Type B pancreatic cell (in vitro differentiated cells): Measurements from ENCODE around the gene NSUN7. TPM values are rescaled to one million over a fixed set of nuclear protein-coding genes. Genes with fewer than 3 reads are reported as not detected.
A peak's percentile ranks its signal among the peaks of the same experiment; 100 is the strongest.

Source experiments
- DNase-seq: peaks from one replicate; pipeline ENCODE4 v3.0.0; 2021; ENCODE audit warnings: mixed read lengths; ENCODE audit not compliant: unreplicated experiment; ENCODE audit errors: extremely low spot score
- H3K27ac Mint-ChIP-seq: 2 replicates; pipeline ENCODE4 v1.8.0; 2021; ENCODE audit warnings: mild to moderate bottlenecking, mixed read lengths
- H3K27me3 Mint-ChIP-seq: 2 replicates; pipeline ENCODE4 v1.8.0; 2021; ENCODE audit warnings: mixed read lengths
- H3K36me3 Mint-ChIP-seq: 2 replicates; pipeline ENCODE4 v1.8.0; 2021; ENCODE audit warnings: mixed read lengths
- H3K4me1 Mint-ChIP-seq: one replicate; pipeline ENCODE4 v1.8.0; 2021; ENCODE audit warnings: mixed read lengths; ENCODE audit not compliant: unreplicated experiment
- H3K4me3 Mint-ChIP-seq: 2 replicates; pipeline ENCODE4 v1.8.0; 2021; ENCODE audit warnings: mild to moderate bottlenecking, mixed read lengths
- H3K9me3 Mint-ChIP-seq: 2 replicates; pipeline ENCODE4 v1.8.0; 2021; ENCODE audit warnings: mixed read lengths
- CTCF ChIP-seq: fragments of 200-600 bp; sonication (generic); conservative IDR thresholded peaks from 2 replicates; pipeline ENCODE4 v1.5.0; 2021; ENCODE audit warnings: antibody characterized with exemption, mild to moderate bottlenecking
- total RNA-seq: library from RNA; stranded (reverse); gene quantifications from 2 replicates; pipeline ENCODE4 v1.2.1, GENCODE V29; 2021; ENCODE audit warnings: low replicate concordance

NSUN7 gene
- total RNA-seq, 1 donor from 2014 or later = 8.3 TPM

GRCh38 chr4:40730091-40730679, 19.6 kb upstream of the NSUN7 start:
- no peaks in the 10 kb centered on the region for H3K36me3 Mint-ChIP-seq

GRCh38 chr4:40731361-40731760, 18.4 kb upstream of the NSUN7 start:
- no peak overlapping the region for H3K4me3 Mint-ChIP-seq
- no peaks in the 10 kb centered on the region for H3K27me3 Mint-ChIP-seq
- H3K9me3 Mint-ChIP-seq = peaks cover 4% of the 10 kb centered on the region
- no peak overlapping the region for H3K27ac Mint-ChIP-seq
- no peaks in the 10 kb centered on the region for H3K36me3 Mint-ChIP-seq
- H3K4me1 Mint-ChIP-seq = peaks cover 10% of the 10 kb centered on the region
- no peak for TF ChIP-seq CTCF
- DNase-seq = no peak

More at GRCh38 chr4:40730091-40730679, 19.6 kb upstream of the NSUN7 start:
- Mint-ChIP-seq H3K4me3 (no peak overlapping the region), H3K27me3 (no peaks in the 10 kb centered on the region), H3K27ac (no peak overlapping the region), H3K9me3 (peaks cover 4% of the 10 kb centered on the region), H3K4me1 (peaks cover 10% of the 10 kb centered on the region)
- no peak for DNase-seq
- TF ChIP-seq CTCF = no peak

- DNase-seq = no peak
Measured at GRCh38 chr4:40731792-40732245, 17.9 kb upstream of the NSUN7 start.

GRCh38 chr4:40733752-40734151, 16.0 kb upstream of the NSUN7 start:
- no peaks in the 10 kb centered on the region for H3K36me3 Mint-ChIP-seq
- H3K9me3 Mint-ChIP-seq = peaks cover 4% of the 10 kb centered on the region
- no peaks in the 10 kb centered on the region for H3K27me3 Mint-ChIP-seq
- H3K4me3 Mint-ChIP-seq = no peak overlapping the region
- H3K27ac Mint-ChIP-seq = no peak overlapping the region
- H3K4me1 Mint-ChIP-seq = peaks cover 12% of the 10 kb centered on the region
- TF ChIP-seq CTCF = no peak
- no peak for DNase-seq

More at GRCh38 chr4:40731792-40732245, 17.9 kb upstream of the NSUN7 start:
- Mint-ChIP-seq H3K4me1 (peaks cover 10% of the 10 kb centered on the region), H3K27me3 (no peaks in the 10 kb centered on the region), H3K27ac (peak overlapping the region; percentile 3), H3K9me3 (peaks cover 4% of the 10 kb centered on the region), H3K36me3 (no peaks in the 10 kb centered on the region), H3K4me3 (no peak overlapping the region)
- TF ChIP-seq CTCF = no peak

- H3K27ac Mint-ChIP-seq = no peak overlapping the region
- no peaks in the 10 kb centered on the region for H3K36me3 Mint-ChIP-seq
- no peak for DNase-seq
- H3K4me3 Mint-ChIP-seq = no peak overlapping the region
- H3K27me3 Mint-ChIP-seq = no peaks in the 10 kb centered on the region
- peaks cover 4% of the 10 kb centered on the region for H3K9me3 Mint-ChIP-seq
- TF ChIP-seq CTCF = no peak
- H3K4me1 Mint-ChIP-seq = peaks cover 12% of the 10 kb centered on the region
Measured at GRCh38 chr4:40734497-40734896, 15.3 kb upstream of the NSUN7 start.
